ENCODE results near the gene NMRK1. TPM values are rescaled to one million over a fixed set of nuclear protein-coding genes. Genes with fewer than 3 reads are reported as not detected.

NMRK1 gene
- total and polyA plus RNA-seq, 2 donors (not counting 3 experiments of a cell fraction or from before 2014, with no cell fraction given), result 24.3 to 32.6 TPM

DNA sequence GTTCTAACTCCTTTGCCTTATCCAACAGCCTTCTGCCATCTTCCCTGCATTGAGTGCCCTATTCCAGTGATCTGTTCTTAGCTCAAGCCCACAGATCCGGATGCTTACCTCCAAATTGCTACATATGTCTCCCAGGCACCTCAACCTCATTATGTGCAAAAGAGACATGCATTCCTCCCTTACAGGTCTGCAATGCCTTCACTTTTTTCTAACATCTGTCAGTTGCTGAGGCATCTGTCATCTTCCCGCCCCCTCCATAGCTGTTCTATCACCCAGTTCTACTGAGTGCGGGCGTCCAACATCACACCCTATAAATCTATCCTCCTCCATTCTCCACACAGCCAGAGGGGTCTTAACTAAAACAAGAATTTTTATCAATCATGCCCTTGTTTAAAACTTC is 20.1 kb downstream of the NMRK1 start:
- Histone ChIP-seq H3K9me1 (replicated peaks; ENCODE audit: control insufficient read depth, extremely low read depth, insufficient read depth, low read length) (no peaks in the 10 kb centered on the region), H3K9me3 (replicated peaks; ENCODE audit: control insufficient read depth, insufficient read depth, low read length) (no peaks in the 10 kb centered on the region), H3K4me3 (replicated peaks in 1 of 3; ENCODE audit: insufficient read depth in 1 of 3, low read depth in 1 of 3, low read length in 3 of 3) (no peak overlapping the region), H3K4me2 (ENCODE audit: insufficient read depth, low read length) (no peak overlapping the region), H3K4me1 (ENCODE audit: control insufficient read depth, extremely low read depth, insufficient read depth, low read length) (no peaks in the 10 kb centered on the region), H2AFZ (ENCODE audit: low read depth, low read length) (no peak overlapping the region), H3K9ac (replicated peaks; ENCODE audit: extremely low read depth, insufficient read depth, low read length) (no peak overlapping the region), H3K27me3 (ENCODE audit: control insufficient read depth in 2 of 2, insufficient read depth in 2 of 2, low read length in 2 of 2) (no peaks in the 10 kb centered on the region), H3K27ac (ENCODE audit: insufficient read depth, low read depth, low read length) (no peak overlapping the region), H3K79me2 (ENCODE audit: control insufficient read depth, insufficient read depth, low read length) (no peaks in the 10 kb centered on the region), H3K36me3 (ENCODE audit: control insufficient read depth in 2 of 2, extremely low read depth in 1 of 2, insufficient read depth in 2 of 2, low read length in 2 of 2) (peaks cover 0 to 18% of the 10 kb centered on the region in 2 experiments), H4K20me1 (replicated peaks; ENCODE audit: control insufficient read depth, extremely low read depth, insufficient read depth, low read length) (no peaks in the 10 kb centered on the region)
- intact Hi-C loops (cut with micrococcal nuclease), result no loop called here
- no TSS peak for BruUV-seq (replicated peaks)
- ChIA-PET POLR2A (no interaction called here), CTCF (interaction anchor here (0.8 to 1.1 kb wide), 2 partner anchors 19 to 295 kb away, joined by 3 read pairs; no protein-coding TSS in a partner anchor)
- no peak for FAIRE-seq
- no peak for TF ChIP-seq GATA2 (IDR thresholded peaks at IDR 0.05; ENCODE audit: insufficient read depth, insufficient read length, low read depth, low read length)
- TF ChIP-seq POLR2A (IDR thresholded peaks at IDR 0.05; ENCODE audit: low read depth, low read length), result no peak
- no peak for TF ChIP-seq MYC (IDR thresholded peaks at IDR 0.05; ENCODE audit: low read depth, low read length)
- TF ChIP-seq FOS (IDR thresholded peaks at IDR 0.05; ENCODE audit: borderline replicate concordance, insufficient read depth, low read length), result no peak
- TF ChIP-seq CTCF (IDR thresholded peaks at IDR 0.05; ENCODE audit: extremely low read depth in 1 of 2, insufficient read depth in 1 of 2, low read depth in 1 of 2, low read length in 2 of 2), result no peak
- TF ChIP-seq POLR2AphosphoS5 (IDR thresholded peaks at IDR 0.05; ENCODE audit: insufficient read depth, low read depth, low read length), result no peak
- no peak for TF ChIP-seq JUN (IDR thresholded peaks at IDR 0.05; ENCODE audit: borderline replicate concordance, insufficient read depth, insufficient read length, low read depth)
- TF ChIP-seq MAX (IDR thresholded peaks at IDR 0.05; ENCODE audit: insufficient read depth, insufficient read length), result no peak
- TF ChIP-seq EZH2 (IDR thresholded peaks at IDR 0.05; ENCODE audit: borderline replicate concordance, low read depth, low read length, severe bottlenecking), result no peak
- no peak for DNase-seq (ENCODE audit: low read depth, low spot score)
- dilution Hi-C loops (cut with MboI; ENCODE audit: extremely low pct_ligation_motif_present, low sequenced_read_pairs), result loop anchor here (25.0 kb wide), 1 partner anchor 281 kb away; no protein-coding TSS in a partner anchor

Data from endothelial cell of umbilical vein (primary cell).